ENCODE measurements around the gene ISG20L2.

ISG20L2 gene

DNA sequence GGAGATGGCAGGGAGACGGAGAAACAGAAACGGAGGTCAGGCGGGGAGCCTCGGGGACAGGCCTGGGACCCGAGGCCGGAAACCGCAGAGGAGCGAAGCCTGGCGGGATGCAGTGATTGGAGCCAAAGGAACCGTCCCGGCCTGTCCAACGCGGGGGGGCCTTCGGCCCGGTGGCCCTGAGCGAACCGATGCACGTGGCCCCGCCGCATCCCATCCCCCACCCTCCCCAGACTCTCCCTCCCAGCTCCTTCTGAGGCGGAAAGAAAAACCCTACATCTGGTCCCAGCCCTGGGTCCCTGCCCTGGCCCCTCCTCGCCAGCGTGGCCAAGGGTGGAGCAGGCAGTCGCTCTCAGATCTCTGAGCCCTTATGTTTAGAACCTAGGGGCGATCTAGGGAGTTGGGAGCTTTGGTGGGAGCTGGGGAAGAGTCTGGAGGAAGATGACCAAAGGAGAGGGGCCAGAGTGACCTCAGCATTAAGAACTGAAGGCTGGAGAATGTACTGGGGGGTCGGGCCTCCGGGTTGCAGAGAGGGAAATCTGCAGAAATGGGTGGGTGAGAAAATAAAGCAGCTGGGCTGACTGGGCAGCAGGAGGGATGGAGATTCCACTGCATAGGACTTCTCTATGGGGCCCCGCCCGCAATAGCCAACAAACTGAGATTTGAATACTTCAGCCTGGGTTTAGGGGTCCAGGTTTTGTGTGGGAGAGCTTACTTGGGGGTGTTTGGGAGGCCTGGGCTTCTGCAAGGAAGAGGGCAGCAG, 21.7 kb downstream of the ISG20L2 start:
- no peak for DNase-seq (ENCODE audit: low read depth in 3 of 3)

GRCh38 chr1:156705918-156706656, 22.5 kb downstream of the ISG20L2 start:
- DNase-seq (ENCODE audit: low read depth in 3 of 3): peak; percentile 54 to 80 (median 56)

DNA sequence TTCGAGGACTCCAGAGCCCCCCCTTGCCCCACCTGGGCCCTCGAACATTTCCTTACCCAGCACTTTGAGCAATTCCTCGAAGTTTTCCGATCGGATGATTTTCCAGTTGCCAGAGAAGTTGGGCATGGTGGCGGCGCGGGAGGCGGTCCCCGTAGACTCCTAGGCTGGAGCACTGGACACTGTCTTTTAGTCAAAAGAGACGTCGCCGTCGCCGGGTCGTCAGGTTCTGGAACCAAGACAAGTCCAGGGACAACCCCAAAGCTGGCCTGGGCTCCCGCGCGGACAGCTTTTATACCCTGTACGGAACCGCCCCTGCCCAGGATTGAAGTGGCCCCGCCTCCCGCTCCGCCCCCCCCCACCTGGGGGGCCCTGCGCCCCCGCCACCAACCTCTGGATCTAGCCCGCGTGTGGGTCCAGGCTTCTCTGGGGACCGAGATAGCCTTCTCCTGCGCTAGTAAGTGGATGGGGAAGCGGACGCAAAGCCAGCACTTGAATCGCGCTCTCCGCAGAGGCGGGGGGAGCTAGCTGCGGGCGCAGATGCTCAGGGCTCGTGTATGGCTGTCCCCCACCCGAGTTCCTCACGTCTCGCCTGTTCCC, 23.1 kb downstream of the ISG20L2 start, which contains the start of gene CRABP2:
Gene CRABP2 (minus strand): TSS at position 263 of the 597 bp plus-strand sequence. CDS start 137 bp downstream, at position 126.
- no peak for DNase-seq (ENCODE audit: low read depth in 3 of 3)

DNA sequence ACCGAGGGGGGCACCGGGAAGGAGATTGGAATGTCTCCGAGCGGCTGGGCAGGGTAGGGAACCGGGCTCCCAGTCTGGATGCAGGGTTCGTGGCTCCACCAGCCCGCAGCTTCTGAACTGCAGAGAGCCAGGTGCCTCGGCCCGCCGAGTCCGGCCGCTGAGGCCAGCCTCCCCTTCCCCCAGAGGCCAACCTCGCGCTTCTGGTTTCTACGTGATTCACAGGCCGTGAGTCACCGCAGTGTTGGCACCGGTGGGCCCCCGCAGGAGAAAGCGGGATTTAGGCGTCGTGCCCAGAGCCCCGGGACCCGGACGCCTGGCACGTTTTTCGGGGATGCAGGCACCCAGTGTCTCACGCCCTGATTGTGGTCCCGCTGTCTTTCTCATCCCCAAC, 23.6 kb downstream of the ISG20L2 start:
- DNase-seq (ENCODE audit: low read depth in 3 of 3): peak in 1 of 3 donors; percentile 46

- DNase-seq (ENCODE audit: low read depth in 3 of 3): no peak
Observed at GRCh38 chr1:156704166-156704711, 24.3 kb downstream of the ISG20L2 start.

DNA sequence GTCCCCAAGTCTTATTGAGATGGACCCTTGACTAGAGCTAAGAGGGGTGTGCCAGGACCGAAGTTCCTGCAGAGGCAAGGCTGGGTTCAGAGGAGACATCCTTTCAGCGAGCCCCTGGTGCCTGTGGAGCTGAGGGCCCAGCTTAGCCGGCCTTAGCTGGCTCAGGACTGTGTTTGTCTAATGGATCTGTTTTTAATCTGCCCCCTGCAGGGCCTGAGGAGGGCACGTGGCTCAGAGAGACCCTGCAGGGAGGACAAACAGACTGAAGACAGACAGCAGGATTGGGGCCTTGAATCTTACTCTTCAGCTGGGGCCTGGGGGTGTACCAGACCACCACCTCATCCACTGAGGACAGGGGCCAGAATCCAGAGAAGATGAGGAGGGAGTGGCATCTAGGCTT, 24.8 kb downstream of the ISG20L2 start:
- DNase-seq (ENCODE audit: low read depth in 3 of 3): no peak

- no peak for DNase-seq (ENCODE audit: low read depth in 3 of 3)
Observed at GRCh38 chr1:156703336-156703735, 25.2 kb downstream of the ISG20L2 start.

DNA sequence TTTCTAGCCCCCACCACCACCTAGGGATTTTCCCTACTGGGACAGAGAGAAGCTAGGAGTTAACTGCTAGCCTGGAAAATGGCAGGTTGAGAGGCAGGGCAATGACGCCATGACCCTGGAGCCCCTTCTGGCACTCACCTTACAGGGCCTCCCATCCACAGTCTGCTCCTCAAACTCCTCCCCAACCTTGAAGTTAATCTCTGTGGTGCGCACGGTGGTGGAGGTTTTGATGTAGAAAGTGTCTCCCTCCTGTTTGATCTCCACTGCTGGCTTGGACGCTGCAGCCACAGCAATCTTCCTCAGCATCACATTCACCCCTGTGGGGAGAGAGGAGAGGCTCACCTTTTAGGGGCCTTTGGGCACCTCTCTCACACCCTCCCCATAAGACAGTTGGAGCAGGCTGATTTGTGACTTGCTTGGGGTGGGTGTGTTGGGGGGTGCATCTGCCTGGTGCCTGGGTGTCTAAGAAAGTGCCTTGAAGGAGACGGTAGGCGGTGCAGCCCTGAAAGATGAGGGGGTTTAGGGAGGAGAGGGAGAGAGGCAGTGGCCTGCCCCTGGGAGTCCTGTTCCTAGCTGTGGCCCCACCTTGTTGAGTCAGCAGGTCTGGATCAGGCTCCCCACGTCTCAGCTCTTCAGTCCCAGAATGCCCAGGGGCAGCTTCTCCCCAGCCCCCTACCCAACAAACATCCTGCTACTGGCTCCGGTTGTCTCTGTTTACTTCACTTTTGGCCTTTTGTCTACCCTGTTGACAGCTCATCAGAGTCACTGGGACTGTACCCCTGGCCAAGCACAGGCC, 27.6 kb downstream of the ISG20L2 start:
- no peak for DNase-seq (ENCODE audit: low read depth in 3 of 3)

GRCh38 chr1:156698995-156699394, 29.6 kb downstream of the ISG20L2 start:
- DNase-seq (ENCODE audit: low read depth in 3 of 3): no peak

DNA sequence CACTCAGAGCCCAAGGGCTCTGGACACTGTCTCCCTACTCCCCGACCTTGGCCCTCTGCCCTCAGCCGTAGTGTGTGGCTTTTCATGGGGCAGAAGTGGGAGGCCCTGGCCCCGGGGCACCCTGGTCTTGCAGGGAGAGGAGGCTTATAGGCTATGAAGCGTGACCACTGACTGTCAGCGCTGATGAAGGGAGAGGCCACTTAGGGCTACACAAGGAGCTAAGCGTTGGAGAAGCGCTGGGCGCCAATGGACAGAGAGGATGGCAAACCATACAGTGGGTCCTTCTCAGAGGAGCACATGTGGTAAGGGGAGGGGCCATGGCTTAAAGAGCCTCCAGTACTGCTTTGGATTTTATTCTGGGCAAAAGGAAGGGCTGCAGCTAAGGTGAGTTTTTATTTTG, 31.1 kb downstream of the ISG20L2 start:
- DNase-seq (ENCODE audit: low read depth in 3 of 3): no peak

DNA sequence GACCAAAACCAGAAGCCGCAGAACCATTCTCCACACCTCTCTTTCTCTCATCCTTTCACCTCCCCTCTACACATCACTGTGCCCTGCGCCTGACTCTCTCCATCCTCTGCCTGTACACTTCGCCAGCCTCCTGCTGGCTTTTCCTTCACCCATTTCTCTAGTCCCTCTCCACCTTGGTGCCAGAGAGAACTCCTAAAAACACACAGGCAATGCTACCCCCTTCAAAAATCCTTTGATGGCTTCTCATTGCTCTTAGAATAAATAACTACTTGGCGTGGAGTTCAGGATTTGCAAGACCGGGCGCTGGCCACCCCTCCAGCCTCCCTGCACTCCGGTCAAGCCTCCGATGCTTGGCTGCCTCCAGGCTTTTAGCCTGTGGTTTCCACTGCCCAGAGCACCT, 31.8 kb downstream of the ISG20L2 start:
- DNase-seq (ENCODE audit: low read depth in 3 of 3): no peak

DNA sequence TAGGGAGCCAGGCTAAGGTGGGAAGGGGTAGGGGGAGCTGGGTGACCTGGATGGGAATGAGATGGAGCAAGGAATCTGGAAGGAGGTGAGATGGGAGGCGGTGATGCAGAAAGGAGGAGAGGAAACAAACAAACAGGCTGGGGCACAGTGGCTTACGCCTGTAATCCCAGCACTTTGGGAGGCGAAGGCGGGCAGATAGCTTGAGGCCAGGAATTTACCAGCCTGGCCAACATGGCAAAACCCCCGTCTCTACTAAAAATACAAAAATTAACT, 33.9 kb downstream of the ISG20L2 start:
- no peak for DNase-seq (ENCODE audit: low read depth in 3 of 3)

GRCh38 chr1:156693848-156694689, 34.5 kb downstream of the ISG20L2 start:
- DNase-seq (ENCODE audit: low read depth in 3 of 3): no peak

GRCh38 chr1:156692925-156693847, 35.4 kb downstream of the ISG20L2 start:
- no peak for DNase-seq (ENCODE audit: low read depth in 3 of 3)

DNA sequence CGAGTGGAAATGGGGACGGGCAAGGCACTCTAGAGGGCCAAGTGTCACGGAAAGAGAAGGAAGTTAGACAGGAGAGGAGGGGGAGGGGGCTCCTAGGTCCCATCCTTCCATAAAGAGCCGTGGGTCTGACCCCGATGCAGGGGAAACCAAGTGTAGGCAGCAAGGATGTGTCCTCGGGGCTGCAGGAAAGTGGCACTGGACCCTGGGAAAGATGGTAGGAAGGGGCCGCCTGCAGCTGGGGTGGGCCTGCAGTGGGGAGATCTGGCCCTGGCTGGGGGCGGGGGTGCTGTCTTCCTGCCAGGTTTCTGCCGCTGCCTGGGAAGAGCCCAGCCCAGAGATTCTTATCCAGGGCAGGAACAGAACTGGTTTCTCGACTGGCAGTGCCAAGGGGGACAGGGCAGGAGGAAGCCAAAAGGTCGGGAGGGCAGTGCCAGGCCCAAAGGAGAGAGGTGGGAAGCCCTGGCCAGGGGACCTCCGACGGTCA, 36.1 kb downstream of the ISG20L2 start:
- DNase-seq (ENCODE audit: low read depth in 3 of 3): no peak

- no peak for DNase-seq (ENCODE audit: low read depth in 3 of 3)
Observed at GRCh38 chr1:156691665-156692440, 36.7 kb downstream of the ISG20L2 start.

GRCh38 chr1:156691191-156691590, 37.4 kb downstream of the ISG20L2 start:
- no peak for DNase-seq (ENCODE audit: low read depth in 3 of 3)

GRCh38 chr1:156690675-156691036, 37.9 kb downstream of the ISG20L2 start:
- no peak for DNase-seq (ENCODE audit: low read depth in 3 of 3)

All from stimulated activated CD4-positive, alpha-beta T cell treated with anti-CD3 and anti-CD28 coated beads, TNF-alpha, amount 100 ng/mL, for 48 hours (primary cell).